ENCODE results near the gene WFIKKN2. TPM values are rescaled to one million over a fixed set of nuclear protein-coding genes. Genes with fewer than 3 reads are reported as not detected.
A peak's percentile ranks its signal among the peaks of the same experiment; 100 is the strongest.

WFIKKN2 gene
- total RNA-seq, 1 experiment from 2014 or later: 0.11 TPM

DNA sequence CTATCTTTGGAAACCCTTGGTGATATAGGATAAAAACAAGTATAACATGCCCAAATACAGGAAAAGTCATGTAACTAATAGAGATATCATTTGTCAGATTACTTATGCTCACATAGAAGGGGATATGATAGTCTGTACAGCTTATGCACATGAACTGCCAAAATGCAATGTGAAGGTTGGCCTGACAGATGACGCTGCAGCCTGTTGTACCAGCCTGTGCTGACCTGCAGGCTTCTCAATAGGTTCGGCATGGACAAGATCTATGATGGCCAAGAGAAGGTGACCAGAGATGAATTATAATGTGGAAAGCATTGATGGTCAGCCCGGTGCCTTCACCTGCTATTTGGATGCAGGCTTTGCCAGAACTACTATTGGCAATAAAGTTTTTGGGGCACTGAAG is 12.7 kb downstream of the WFIKKN2 start (continued):
- TF ChIP-seq TCF7 (CRISPR knock-in tag; IDR thresholded peaks at IDR 0.05; ENCODE audit: low read depth): no peak
- TF ChIP-seq, protein P1, sequence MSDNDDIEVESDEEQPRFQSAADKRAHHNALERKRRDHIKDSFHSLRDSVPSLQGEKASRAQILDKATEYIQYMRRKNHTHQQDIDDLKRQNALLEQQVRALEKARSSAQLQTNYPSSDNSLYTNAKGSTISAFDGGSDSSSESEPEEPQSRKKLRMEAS (CRISPR knock-in tag; IDR thresholded peaks at IDR 0.05): no peak

DNA sequence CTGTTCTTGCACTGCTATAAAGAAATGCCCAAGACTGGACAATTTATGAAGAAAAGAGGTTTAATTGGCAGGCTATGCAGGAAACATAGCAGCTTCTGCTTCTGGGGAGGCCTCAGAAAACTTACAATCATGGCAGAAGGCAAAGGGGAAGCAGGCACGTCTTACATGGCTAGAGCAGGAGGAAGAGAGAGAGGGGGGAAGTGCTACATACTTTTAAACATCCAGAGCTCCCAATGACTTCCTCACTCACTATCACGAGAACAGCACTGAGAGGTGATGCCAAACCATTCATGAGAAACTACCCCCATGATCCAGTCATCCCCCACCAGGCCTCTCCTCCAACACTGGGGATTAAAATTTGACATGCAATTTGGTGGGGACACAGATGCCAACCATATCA is 13.3 kb downstream of the WFIKKN2 start:
- H3K36me3 Mint-ChIP-seq: no peaks in the 10 kb centered on the region
- TF ChIP-seq MYBL2 (CRISPR knock-in tag; IDR thresholded peaks at IDR 0.05) (no peak), SP1 (CRISPR knock-in tag; conservative IDR thresholded peaks at IDR 0.05) (no peak), ETV6 (CRISPR knock-in tag; IDR thresholded peaks at IDR 0.05) (no peak)
- no peak for ATAC-seq
- ChIA-PET POLR2A (no interaction called here), CTCF (interaction anchor here (0.6 to 2.0 kb wide), 6 partner anchors 15 to 108 kb away, joined by 3 to 8 read pairs (median 4); no protein-coding TSS in a partner anchor)
- no peaks in the 10 kb centered on the region for H3K27me3 Mint-ChIP-seq (ENCODE audit: low read depth)
- H3K4me3 Mint-ChIP-seq: no peak overlapping the region
- H3K27ac Mint-ChIP-seq: no peak overlapping the region
- no peaks in the 10 kb centered on the region for H3K9me3 Mint-ChIP-seq
- DNase-seq (ENCODE audit: low spot score): no peak
- peaks cover 17% of the 10 kb centered on the region for H3K4me1 Mint-ChIP-seq

DNA sequence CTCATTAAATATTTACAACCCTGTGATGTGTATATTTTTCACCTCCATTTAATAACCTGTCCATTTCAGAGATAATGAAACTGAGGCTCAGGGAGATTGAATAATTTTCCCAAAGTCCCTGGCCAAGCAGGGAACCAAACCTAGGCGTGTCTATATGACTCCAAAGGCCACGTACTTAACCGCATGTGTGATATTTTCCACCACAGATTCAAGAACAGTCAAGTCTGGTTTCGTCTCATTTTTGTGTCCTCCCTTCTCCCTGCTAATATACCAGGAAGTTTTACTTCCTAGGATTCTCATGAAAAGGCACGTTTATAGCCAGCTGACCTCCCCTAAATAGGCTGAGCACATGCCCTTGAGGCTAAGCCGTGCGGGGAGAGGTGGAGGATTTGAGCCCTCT is 15.3 kb downstream of the WFIKKN2 start:
- ChIA-PET CTCF (interaction anchor here (0.7 to 3.7 kb wide), 8 partner anchors 21 to 871 kb away, joined by 3 to 80 read pairs (median 4); no protein-coding TSS in a partner anchor), POLR2A (no interaction called here)
- DNase-seq (ENCODE audit: low spot score): no peak
- Mint-ChIP-seq H3K27me3 (ENCODE audit: low read depth) (no peaks in the 10 kb centered on the region; the same call in 1 of the 2 replicates), H3K4me1 (peaks cover 11% of the 10 kb centered on the region), H3K27ac (no peak overlapping the region), H3K4me3 (no peak overlapping the region), H3K9me3 (no peaks in the 10 kb centered on the region), H3K36me3 (no peaks in the 10 kb centered on the region)
- TF ChIP-seq JAZF1 (CRISPR knock-in tag; IDR thresholded peaks at IDR 0.05): no peak
- TF ChIP-seq, protein P2, sequence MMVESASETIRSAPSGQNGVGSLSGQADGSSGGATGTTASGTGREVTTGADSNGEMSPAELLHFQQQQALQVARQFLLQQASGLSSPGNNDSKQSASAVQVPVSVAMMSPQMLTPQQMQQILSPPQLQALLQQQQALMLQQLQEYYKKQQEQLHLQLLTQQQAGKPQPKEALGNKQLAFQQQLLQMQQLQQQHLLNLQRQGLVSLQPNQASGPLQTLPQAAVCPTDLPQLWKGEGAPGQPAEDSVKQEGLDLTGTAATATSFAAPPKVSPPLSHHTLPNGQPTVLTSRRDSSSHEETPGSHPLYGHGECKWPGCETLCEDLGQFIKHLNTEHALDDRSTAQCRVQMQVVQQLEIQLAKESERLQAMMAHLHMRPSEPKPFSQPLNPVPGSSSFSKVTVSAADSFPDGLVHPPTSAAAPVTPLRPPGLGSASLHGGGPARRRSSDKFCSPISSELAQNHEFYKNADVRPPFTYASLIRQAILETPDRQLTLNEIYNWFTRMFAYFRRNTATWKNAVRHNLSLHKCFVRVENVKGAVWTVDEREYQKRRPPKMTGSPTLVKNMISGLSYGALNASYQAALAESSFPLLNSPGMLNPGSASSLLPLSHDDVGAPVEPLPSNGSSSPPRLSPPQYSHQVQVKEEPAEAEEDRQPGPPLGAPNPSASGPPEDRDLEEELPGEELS (CRISPR knock-in tag; IDR thresholded peaks at IDR 0.05): no peak
- no peak for ATAC-seq

DNA sequence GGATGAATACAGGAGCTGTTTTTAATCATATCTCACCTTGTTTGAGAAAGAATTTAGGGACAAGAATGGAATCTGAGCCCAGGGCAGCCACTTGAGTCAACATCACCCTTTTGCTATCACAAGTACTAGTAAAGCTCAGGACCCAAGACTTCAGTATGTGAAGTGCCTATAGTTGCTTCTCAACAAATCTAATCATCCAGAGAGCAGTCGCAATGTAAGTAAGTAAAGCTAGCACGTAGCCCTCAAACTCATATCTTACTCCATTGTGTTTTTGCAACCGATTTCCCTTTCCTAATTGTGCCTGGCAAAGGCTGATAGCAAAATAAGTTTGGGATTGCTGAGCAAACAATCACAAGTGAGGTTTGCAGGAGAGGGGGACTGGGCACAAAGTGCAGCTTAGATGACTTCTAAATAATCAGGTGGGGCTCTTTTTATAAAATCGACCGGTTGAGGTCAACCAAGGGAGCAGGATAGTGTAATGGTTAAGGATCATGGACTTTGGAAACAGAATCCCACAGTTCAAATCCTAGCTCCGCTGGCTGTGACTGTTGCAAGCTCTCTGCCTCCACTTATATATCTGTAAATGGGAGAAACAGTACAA is 17.7 kb downstream of the WFIKKN2 start:
- no peak for DNase-seq (ENCODE audit: low spot score)
- H3K27ac Mint-ChIP-seq: peak overlapping the region; percentile 3; the same call in 1 of the 2 replicates
- H3K4me3 Mint-ChIP-seq: no peak overlapping the region

DNA sequence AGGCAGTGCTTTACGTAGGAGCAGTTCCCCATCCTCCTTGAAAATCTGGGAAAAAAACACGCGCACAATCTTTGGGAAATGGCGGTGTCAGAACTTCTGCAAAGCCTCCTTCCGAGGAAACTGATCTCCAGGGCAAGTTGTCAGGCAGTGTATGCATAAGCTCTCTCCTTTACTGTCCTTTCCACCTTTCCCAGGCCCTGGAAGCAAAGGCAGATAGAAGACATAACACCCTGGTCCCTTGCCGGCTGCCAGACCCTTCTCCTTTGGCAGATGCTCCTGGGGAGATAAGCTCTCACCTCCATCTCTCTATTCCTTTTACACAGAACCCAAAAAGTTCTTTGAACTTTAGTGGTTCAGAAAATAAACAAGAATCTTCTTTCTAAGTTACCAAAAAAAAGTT is 18.4 kb downstream of the WFIKKN2 start:
- POLR2A ChIA-PET: interaction anchor here (0.6 to 0.9 kb wide), 2 partner anchors 12 to 78 kb away, joined by 3 to 4 read pairs; partner anchors contain the start of gene TOB1
- ATAC-seq: no peak
- Mint-ChIP-seq H3K27me3 (ENCODE audit: low read depth) (no peaks in the 10 kb centered on the region; the same call in 1 of the 2 replicates), H3K27ac (no peak overlapping the region), H3K9me3 (no peaks in the 10 kb centered on the region), H3K4me3 (no peak overlapping the region), H3K36me3 (no peaks in the 10 kb centered on the region), H3K4me1 (peaks cover 11% of the 10 kb centered on the region)
- DNase-seq (ENCODE audit: low spot score): no peak
- CTCF ChIA-PET: interaction anchor here (0.8 to 3.7 kb wide), 8 partner anchors 10 to 102 kb away, joined by 3 to 80 read pairs (median 10); partner anchors contain the start of gene TOB1
- no peak for TF ChIP-seq JAZF1 (CRISPR knock-in tag; IDR thresholded peaks at IDR 0.05)
- TF ChIP-seq ZNF263 (CRISPR knock-in tag; IDR thresholded peaks at IDR 0.05; ENCODE audit: low read depth): no peak
- TF ChIP-seq JUN (CRISPR knock-in tag; IDR thresholded peaks at IDR 0.05): no peak
- TF ChIP-seq, protein P3, sequence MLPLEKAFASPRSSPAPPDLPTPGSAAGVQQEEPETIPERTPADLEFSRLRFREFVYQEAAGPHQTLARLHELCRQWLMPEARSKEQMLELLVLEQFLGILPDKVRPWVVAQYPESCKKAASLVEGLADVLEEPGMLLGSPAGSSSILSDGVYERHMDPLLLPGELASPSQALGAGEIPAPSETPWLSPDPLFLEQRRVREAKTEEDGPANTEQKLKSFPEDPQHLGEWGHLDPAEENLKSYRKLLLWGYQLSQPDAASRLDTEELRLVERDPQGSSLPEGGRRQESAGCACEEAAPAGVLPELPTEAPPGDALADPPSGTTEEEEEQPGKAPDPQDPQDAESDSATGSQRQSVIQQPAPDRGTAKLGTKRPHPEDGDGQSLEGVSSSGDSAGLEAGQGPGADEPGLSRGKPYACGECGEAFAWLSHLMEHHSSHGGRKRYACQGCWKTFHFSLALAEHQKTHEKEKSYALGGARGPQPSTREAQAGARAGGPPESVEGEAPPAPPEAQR (CRISPR knock-in tag; IDR thresholded peaks at IDR 0.05): no peak
- TF ChIP-seq, protein P4, sequence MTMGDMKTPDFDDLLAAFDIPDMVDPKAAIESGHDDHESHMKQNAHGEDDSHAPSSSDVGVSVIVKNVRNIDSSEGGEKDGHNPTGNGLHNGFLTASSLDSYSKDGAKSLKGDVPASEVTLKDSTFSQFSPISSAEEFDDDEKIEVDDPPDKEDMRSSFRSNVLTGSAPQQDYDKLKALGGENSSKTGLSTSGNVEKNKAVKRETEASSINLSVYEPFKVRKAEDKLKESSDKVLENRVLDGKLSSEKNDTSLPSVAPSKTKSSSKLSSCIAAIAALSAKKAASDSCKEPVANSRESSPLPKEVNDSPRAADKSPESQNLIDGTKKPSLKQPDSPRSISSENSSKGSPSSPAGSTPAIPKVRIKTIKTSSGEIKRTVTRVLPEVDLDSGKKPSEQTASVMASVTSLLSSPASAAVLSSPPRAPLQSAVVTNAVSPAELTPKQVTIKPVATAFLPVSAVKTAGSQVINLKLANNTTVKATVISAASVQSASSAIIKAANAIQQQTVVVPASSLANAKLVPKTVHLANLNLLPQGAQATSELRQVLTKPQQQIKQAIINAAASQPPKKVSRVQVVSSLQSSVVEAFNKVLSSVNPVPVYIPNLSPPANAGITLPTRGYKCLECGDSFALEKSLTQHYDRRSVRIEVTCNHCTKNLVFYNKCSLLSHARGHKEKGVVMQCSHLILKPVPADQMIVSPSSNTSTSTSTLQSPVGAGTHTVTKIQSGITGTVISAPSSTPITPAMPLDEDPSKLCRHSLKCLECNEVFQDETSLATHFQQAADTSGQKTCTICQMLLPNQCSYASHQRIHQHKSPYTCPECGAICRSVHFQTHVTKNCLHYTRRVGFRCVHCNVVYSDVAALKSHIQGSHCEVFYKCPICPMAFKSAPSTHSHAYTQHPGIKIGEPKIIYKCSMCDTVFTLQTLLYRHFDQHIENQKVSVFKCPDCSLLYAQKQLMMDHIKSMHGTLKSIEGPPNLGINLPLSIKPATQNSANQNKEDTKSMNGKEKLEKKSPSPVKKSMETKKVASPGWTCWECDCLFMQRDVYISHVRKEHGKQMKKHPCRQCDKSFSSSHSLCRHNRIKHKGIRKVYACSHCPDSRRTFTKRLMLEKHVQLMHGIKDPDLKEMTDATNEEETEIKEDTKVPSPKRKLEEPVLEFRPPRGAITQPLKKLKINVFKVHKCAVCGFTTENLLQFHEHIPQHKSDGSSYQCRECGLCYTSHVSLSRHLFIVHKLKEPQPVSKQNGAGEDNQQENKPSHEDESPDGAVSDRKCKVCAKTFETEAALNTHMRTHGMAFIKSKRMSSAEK (CRISPR knock-in tag; IDR thresholded peaks at IDR 0.05; ENCODE audit: borderline replicate concordance): no peak
- TF ChIP-seq, protein P5, sequence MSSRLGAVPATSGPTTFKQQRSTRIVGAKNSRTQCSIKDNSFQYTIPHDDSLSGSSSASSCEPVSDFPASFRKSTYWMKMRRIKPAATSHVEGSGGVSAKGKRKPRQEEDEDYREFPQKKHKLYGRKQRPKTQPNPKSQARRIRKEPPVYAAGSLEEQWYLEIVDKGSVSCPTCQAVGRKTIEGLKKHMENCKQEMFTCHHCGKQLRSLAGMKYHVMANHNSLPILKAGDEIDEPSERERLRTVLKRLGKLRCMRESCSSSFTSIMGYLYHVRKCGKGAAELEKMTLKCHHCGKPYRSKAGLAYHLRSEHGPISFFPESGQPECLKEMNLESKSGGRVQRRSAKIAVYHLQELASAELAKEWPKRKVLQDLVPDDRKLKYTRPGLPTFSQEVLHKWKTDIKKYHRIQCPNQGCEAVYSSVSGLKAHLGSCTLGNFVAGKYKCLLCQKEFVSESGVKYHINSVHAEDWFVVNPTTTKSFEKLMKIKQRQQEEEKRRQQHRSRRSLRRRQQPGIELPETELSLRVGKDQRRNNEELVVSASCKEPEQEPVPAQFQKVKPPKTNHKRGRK (CRISPR knock-in tag; IDR thresholded peaks at IDR 0.05; ENCODE audit: borderline replicate concordance): no peak
- TF ChIP-seq NR2C2 (CRISPR knock-in tag; IDR thresholded peaks at IDR 0.05): no peak
- no peak for TF ChIP-seq RELA (CRISPR knock-in tag; IDR thresholded peaks at IDR 0.05; ENCODE audit: borderline replicate concordance)
- TF ChIP-seq ETV6 (CRISPR knock-in tag; IDR thresholded peaks at IDR 0.05): no peak

More for the DNA sequence above, 17.7 kb downstream of the WFIKKN2 start:
- no peak for TF ChIP-seq ZNF317 (CRISPR knock-in tag; IDR thresholded peaks at IDR 0.05; ENCODE audit: borderline replicate concordance, low read depth)
- TF ChIP-seq GABPB1 (CRISPR knock-in tag; IDR thresholded peaks at IDR 0.05): peak; percentile 21; the same call in 1 of the 2 replicates
- POLR2A ChIA-PET: interaction anchor here (0.6 to 1.7 kb wide), 6 partner anchors 11 to 207 kb away, joined by 3 to 10 read pairs (median 4); partner anchors contain the start of gene TOB1
- Mint-ChIP-seq H3K9me3 (no peaks in the 10 kb centered on the region), H3K36me3 (no peaks in the 10 kb centered on the region), H3K4me1 (peaks cover 11% of the 10 kb centered on the region), H3K27me3 (ENCODE audit: low read depth) (no peaks in the 10 kb centered on the region; the same call in 1 of the 2 replicates)
- ATAC-seq: no peak
- CTCF ChIA-PET: interaction anchor here (0.6 to 3.7 kb wide), 36 partner anchors 9 to 418 kb away, joined by 3 to 80 read pairs (median 5); partner anchors contain the start of genes NME1, TOB1 and WFIKKN2
